HepG2 (cell line): Measurements from ENCODE around the gene STMN3. TPM values are rescaled to one million over a fixed set of nuclear protein-coding genes. Genes with fewer than 3 reads are reported as not detected.

Experiments used
- AGO2 ChIP-seq: fragments of 200-400 bp; formaldehyde crosslinking; optimal IDR thresholded peaks from 2 replicates; pipeline ENCODE3; 2017; ENCODE audit warnings: mild to moderate bottlenecking, low read depth, low read length, moderate library complexity
- AHDC1 ChIP-seq: sonication (generic); formaldehyde crosslinking; IDR thresholded peaks from 2 replicates; pipeline ENCODE4 v1.5.1; 2020; ENCODE audit warnings: mild to moderate bottlenecking, missing genetic modification reagents, borderline replicate concordance
- CAMTA2 ChIP-seq: sonication (generic); formaldehyde crosslinking; IDR thresholded peaks from 2 replicates; pipeline ENCODE4 v1.4.0; 2020; ENCODE audit warnings: mild to moderate bottlenecking, missing genetic modification reagents, borderline replicate concordance
- DR1 ChIP-seq: sonication (generic); formaldehyde crosslinking; IDR thresholded peaks from 2 replicates; pipeline ENCODE4 v1.8.0; 2021; ENCODE audit warnings: mild to moderate bottlenecking, missing genetic modification reagents, inconsistent platforms
- EED ChIP-seq: sonication (generic); formaldehyde crosslinking; IDR thresholded peaks from 2 replicates; pipeline ENCODE4 v1.5.0; 2020; ENCODE audit warnings: mild to moderate bottlenecking, missing genetic modification reagents
- IRF9 ChIP-seq: sonication (generic); formaldehyde crosslinking; IDR thresholded peaks from 2 replicates; pipeline ENCODE4 v1.8.0; 2022; ENCODE audit warnings: missing genetic modification reagents, mild to moderate bottlenecking, borderline replicate concordance
- KLF13 ChIP-seq: sonication (generic); formaldehyde crosslinking; IDR thresholded peaks from 2 replicates; pipeline ENCODE4 v1.4.0; 2020; ENCODE audit warnings: mild to moderate bottlenecking, missing genetic modification reagents
- MTERF4 ChIP-seq: sonication (generic); formaldehyde crosslinking; IDR thresholded peaks from 2 replicates; pipeline ENCODE4 v1.8.0; 2023; ENCODE audit warnings: mild to moderate bottlenecking, missing genetic modification reagents
- NR2F1 ChIP-seq, 2 experiments: fragments of 450-650 bp in 1 of 2; formaldehyde crosslinking in 1 of 2; IDR thresholded peaks; 2 replicates each; pipeline versions ENCODE4 v1.5.0 to v1.6.1; 2016 to 2020; ENCODE audit warnings: mild to moderate bottlenecking in 1 of 2, missing compliant biosample characterization in 1 of 2, missing genetic modification reagents in 1 of 2, moderate library complexity in 1 of 2
- SRSF9 ChIP-seq: fragments of 200-400 bp; formaldehyde crosslinking; IDR thresholded peaks from 2 replicates; pipeline ENCODE4 v1.6.1; 2018; ENCODE audit warnings: borderline replicate concordance, mild to moderate bottlenecking, low read depth, low read length; ENCODE audit not compliant: insufficient read depth, poor library complexity, severe bottlenecking
- ZFP36 ChIP-seq: fragments of 150-350 bp; IDR thresholded peaks from 2 replicates; pipeline ENCODE4 v1.6.1; 2018; ENCODE audit warnings: borderline replicate concordance, low read length, low read depth; ENCODE audit not compliant: partially characterized antibody
- ZNF235 ChIP-seq: sonication (generic); formaldehyde crosslinking; IDR thresholded peaks from 2 replicates; pipeline ENCODE4 v1.8.1; 2023; ENCODE audit warnings: mild to moderate bottlenecking, missing genetic modification reagents, borderline replicate concordance
- ZNF282 ChIP-seq: fragments of 450-650 bp; IDR thresholded peaks from 2 replicates; pipeline ENCODE4 v1.6.1; 2018; ENCODE audit not compliant: partially characterized antibody
- ZNF446 ChIP-seq: sonication (generic); formaldehyde crosslinking; IDR thresholded peaks from 2 replicates; pipeline ENCODE4 v1.5.0; 2020; ENCODE audit warnings: mild to moderate bottlenecking, missing genetic modification reagents
- ZNF547 ChIP-seq: sonication (generic); formaldehyde crosslinking; IDR thresholded peaks from 2 replicates; pipeline ENCODE4 v1.5.1; 2020; ENCODE audit warnings: mild to moderate bottlenecking, missing genetic modification reagents
- ZNF563 ChIP-seq: sonication (generic); formaldehyde crosslinking; IDR thresholded peaks from 2 replicates; pipeline ENCODE4 v1.8.0; 2022; ENCODE audit warnings: mild to moderate bottlenecking, moderate library complexity, missing genetic modification reagents
- ZNF567 ChIP-seq: sonication (generic); formaldehyde crosslinking; IDR thresholded peaks from 2 replicates; pipeline ENCODE4 v1.8.1; 2023; ENCODE audit warnings: mild to moderate bottlenecking, missing genetic modification reagents, borderline replicate concordance
- ZNF616 ChIP-seq: sonication (generic); formaldehyde crosslinking; IDR thresholded peaks from 2 replicates; pipeline ENCODE4 v1.5.0; 2020; ENCODE audit warnings: low read depth, mild to moderate bottlenecking, missing genetic modification reagents
- ZNF644 ChIP-seq: IDR thresholded peaks from 2 replicates; pipeline ENCODE4 v1.6.1; 2016; ENCODE audit warnings: low read depth
- ZNF691 ChIP-seq: sonication (generic); formaldehyde crosslinking; IDR thresholded peaks from 2 replicates; pipeline ENCODE4 v1.4.0; 2020; ENCODE audit warnings: missing genetic modification reagents, low read depth, mild to moderate bottlenecking, borderline replicate concordance
- polyA plus RNA-seq, 8 experiments: library from polyadenylated mRNA; depleted of rRNA in 3 of 8; stranded (reverse) in 7 of 8; unstranded in 1 of 8; fragments of >200 nt; fragmentation: Illumina TruSeq in 4 of 8; extraction: Trizol in 4 of 8; gene quantifications; 2 replicates each; pipeline versions ENCODE4 v1.2.1 to v1.2.3, GENCODE V29; 2011 to 2016; ENCODE audit warnings: low read depth in 4 of 8, missing spikeins in 1 of 8, mixed read lengths in 1 of 8; ENCODE audit not compliant: insufficient read depth in 1 of 8
- total RNA-seq, 5 experiments: library from RNA; depleted of rRNA; stranded (reverse); fragments of >200 nt; fragmentation: Illumina TruSeq; extraction: Trizol; gene quantifications; 2 replicates each; pipeline ENCODE4 v1.2.3, GENCODE V29; 2016; ENCODE audit warnings: low read depth in 1 of 5

Gene STMN3
- total and polyA plus RNA-seq, 2 of the 13 experiments (the other 11 are each of a cell fraction or from before 2014, with no cell fraction given) = 21.0 to 48.3 TPM

- TF ChIP-seq AHDC1 (CRISPR knock-in tag) (peak; percentile 74; the same call in 1 of the 2 replicates), ZNF282 (no peak), ZNF567 (peak; percentile 25; the same call in 1 of the 2 replicates), EED (CRISPR knock-in tag) (no peak), DR1 (CRISPR knock-in tag) (no peak), NR2F1 (CRISPR knock-in tag; IDR thresholded peaks at IDR 0.05) (no peak), MTERF4 (CRISPR knock-in tag) (peak; percentile 76), ZNF644 (CRISPR knock-in tag) (no peak), SRSF9 (no peak), CAMTA2 (0 out of 2 replicates have a peak, but pooled peaks have one; percentile 3), ZFP36 (no peak), ZNF616 (CRISPR knock-in tag) (no peak), ZNF235 (CRISPR knock-in tag) (peak; percentile 81; the same call in 1 of the 2 replicates), ZNF691 (CRISPR knock-in tag) (0 out of 2 replicates have a peak, but pooled peaks have one; percentile 60), IRF9 (peak; percentile 9; the same call in 1 of the 2 replicates), ZNF446 (no peak; the same call in none of the 2 replicates), AGO2 (peak; percentile 65), ZNF547 (CRISPR knock-in tag) (peak; percentile 8; the same call in 1 of the 2 replicates), KLF13 (CRISPR knock-in tag) (0 out of 2 replicates have a peak, but pooled peaks have one; percentile 16), ZNF563 (CRISPR knock-in tag) (peak; percentile 31; the same call in 1 of the 2 replicates)
Measured at GRCh38 chr20:63657260-63657936, 4.2 kb upstream of the STMN3 start (continued).
